H9 (cell line): ENCODE results near the gene AFDN. TPM values are rescaled to one million over a fixed set of nuclear protein-coding genes. Genes with fewer than 3 reads are reported as not detected.

ENCODE experiments used
- DNase-seq: peaks from one replicate; pipeline ENCODE4 v3.0.0-alpha.2; 2017
- H2AFZ ChIP-seq: one replicate; pipeline ENCODE4 v1.6.1; 2013; ENCODE audit warnings: mild to moderate bottlenecking, low read length, control low read depth, moderate library complexity
- H2AK5ac ChIP-seq: 2 replicates; pipeline ENCODE4 v1.6.1; 2013; ENCODE audit warnings: low read length, control low read depth, mixed read lengths; ENCODE audit not compliant: insufficient read length
- H2BK120ac ChIP-seq: one replicate; pipeline ENCODE4 v1.6.1; 2013; ENCODE audit warnings: low read depth, mild to moderate bottlenecking, low read length, control low read depth, inconsistent platforms; ENCODE audit not compliant: poor library complexity, severe bottlenecking
- H2BK12ac ChIP-seq: 2 replicates; pipeline ENCODE4 v1.6.1; 2013; ENCODE audit warnings: low read length, control low read depth, mixed read lengths, low read depth; ENCODE audit not compliant: insufficient read length
- H2BK15ac ChIP-seq: 2 replicates; pipeline ENCODE4 v1.6.1; 2013; ENCODE audit warnings: low read depth, low read length, control low read depth
- H2BK20ac ChIP-seq: one replicate; pipeline ENCODE4 v1.6.1; 2013; ENCODE audit warnings: low read depth, mild to moderate bottlenecking, low read length, control low read depth, inconsistent platforms; ENCODE audit not compliant: poor library complexity, severe bottlenecking
- H2BK5ac ChIP-seq: 2 replicates; pipeline ENCODE4 v1.6.1; 2013; ENCODE audit warnings: low read length, control low read depth, mixed read lengths; ENCODE audit not compliant: insufficient read length
- H3K14ac ChIP-seq: 2 replicates; pipeline ENCODE4 v1.6.1; 2013; ENCODE audit warnings: low read length, control low read depth; ENCODE audit not compliant: insufficient read depth
- H3K18ac ChIP-seq: 2 replicates; pipeline ENCODE4 v1.6.1; 2013; ENCODE audit warnings: low read depth, mild to moderate bottlenecking, mixed read lengths, low read length, control low read depth; ENCODE audit not compliant: insufficient read length
- H3K23ac ChIP-seq: 2 replicates; pipeline ENCODE4 v1.6.1; 2013; ENCODE audit warnings: low read length, control low read depth, mixed read lengths, low read depth; ENCODE audit not compliant: insufficient read length
- H3K23me2 ChIP-seq: 2 replicates; pipeline ENCODE4 v1.6.1; 2013; ENCODE audit warnings: low read depth, mild to moderate bottlenecking, mixed read lengths, low read length, control low read depth; ENCODE audit not compliant: insufficient read length, poor library complexity, severe bottlenecking
- H3K27ac ChIP-seq: 2 replicates; pipeline ENCODE4 v1.5.1; 2013; ENCODE audit warnings: low read length, control low read depth, mixed read lengths, low read depth; ENCODE audit not compliant: insufficient read length
- H3K27me3 ChIP-seq: 2 replicates; pipeline ENCODE4 v1.6.1; 2013; ENCODE audit warnings: low read length, control low read depth, inconsistent platforms; ENCODE audit not compliant: insufficient read depth
- H3K4ac ChIP-seq: 2 replicates; pipeline ENCODE4 v1.6.1; 2013; ENCODE audit warnings: low read depth, mild to moderate bottlenecking, control low read depth, inconsistent platforms, low read length, moderate library complexity
- H3K4me1 ChIP-seq: 2 replicates; pipeline ENCODE4 v1.6.1; 2013; ENCODE audit warnings: low read length, control low read depth, inconsistent platforms; ENCODE audit not compliant: insufficient read depth
- H3K4me2 ChIP-seq: 2 replicates; pipeline ENCODE4 v1.6.1; 2013; ENCODE audit warnings: low read length, control low read depth, mixed read lengths; ENCODE audit not compliant: insufficient read length, insufficient read depth
- H3K56ac ChIP-seq: 2 replicates; pipeline ENCODE4 v1.6.1; 2013; ENCODE audit warnings: low read depth, mild to moderate bottlenecking, mixed read lengths, low read length, control low read depth; ENCODE audit not compliant: insufficient read length
- H3K79me1 ChIP-seq: 2 replicates; pipeline ENCODE4 v1.6.1; 2013; ENCODE audit warnings: low read depth, mild to moderate bottlenecking, moderate library complexity, low read length, control low read depth, inconsistent platforms; ENCODE audit not compliant: insufficient read depth, poor library complexity, severe bottlenecking
- H3K79me2 ChIP-seq: 2 replicates; pipeline ENCODE4 v1.6.1; 2013; ENCODE audit warnings: low read length, control low read depth, inconsistent platforms; ENCODE audit not compliant: insufficient read depth
- H3K9ac ChIP-seq: 2 replicates; pipeline ENCODE4 v1.6.1; 2013; ENCODE audit warnings: low read length, control low read depth, mixed read lengths; ENCODE audit not compliant: insufficient read length; ENCODE audit errors: extremely low read depth
- H3K9me3 ChIP-seq: one replicate; pipeline ENCODE4 v1.6.1; 2013; ENCODE audit warnings: low read depth, low read length, inconsistent platforms; ENCODE audit not compliant: control insufficient read depth
- H3T11ph ChIP-seq: one replicate; pipeline ENCODE4 v1.6.1; 2013; ENCODE audit warnings: mild to moderate bottlenecking, low read length, control low read depth, inconsistent platforms
- H4K20me1 ChIP-seq: one replicate; pipeline ENCODE4 v1.6.1; 2013; ENCODE audit not compliant: control insufficient read depth, insufficient read length, insufficient read depth
- H4K5ac ChIP-seq: 2 replicates; pipeline ENCODE4 v1.6.1; 2013; ENCODE audit warnings: low read depth, mild to moderate bottlenecking, mixed read lengths, low read length, control low read depth; ENCODE audit not compliant: insufficient read length
- H4K8ac ChIP-seq: replicated peaks from 2 replicates; pipeline ENCODE4 v1.6.1; 2013; ENCODE audit warnings: low read length, control low read depth, mixed read lengths, low read depth; ENCODE audit not compliant: insufficient read length
- H4K91ac ChIP-seq: 2 replicates; pipeline ENCODE4 v1.6.1; 2013; ENCODE audit warnings: low read depth, mild to moderate bottlenecking, moderate library complexity, mixed read lengths, low read length, control low read depth; ENCODE audit not compliant: insufficient read length
- H3K27ac Mint-ChIP-seq, 3 experiments: 2 replicates in 2 of 3; 3 replicates in 1 of 3; pipeline ENCODE4 v1.8.0; 2020 to 2021; ENCODE audit warnings: mixed read lengths in 3 of 3, mild to moderate bottlenecking in 1 of 3, moderate library complexity in 1 of 3
- H3K27me3 Mint-ChIP-seq: 2 replicates; pipeline ENCODE4 v1.8.0; 2021; ENCODE audit warnings: low read depth, mild to moderate bottlenecking, moderate library complexity, mixed read lengths
- H3K36me3 Mint-ChIP-seq, 3 experiments: 2 replicates in 2 of 3; 3 replicates in 1 of 3; pipeline ENCODE4 v1.8.0; 2020 to 2021; ENCODE audit warnings: low read depth in 3 of 3, mixed read lengths in 3 of 3; ENCODE audit not compliant: insufficient read depth in 1 of 3
- H3K4me1 Mint-ChIP-seq, 2 experiments: 2 replicates each; pipeline ENCODE4 v1.8.0; 2020; ENCODE audit warnings: mixed read lengths in 2 of 2
- H3K4me3 Mint-ChIP-seq, 2 experiments: 2 replicates in 1 of 2; 3 replicates in 1 of 2; pipeline ENCODE4 v1.8.0; 2020 to 2021; ENCODE audit warnings: mild to moderate bottlenecking in 2 of 2, mixed read lengths in 2 of 2, moderate library complexity in 1 of 2
- H3K9me3 Mint-ChIP-seq, 2 experiments: 2 replicates in 1 of 2; 3 replicates in 1 of 2; pipeline ENCODE4 v1.8.0; 2020; ENCODE audit warnings: mild to moderate bottlenecking in 2 of 2, mixed read lengths in 2 of 2, moderate library complexity in 1 of 2
- CTCF ChIP-seq: fragments of 200-600 bp; sonication (generic); conservative IDR thresholded peaks from 3 replicates; pipeline ENCODE4 v1.8.0; 2021; ENCODE audit warnings: antibody characterized with exemption, mild to moderate bottlenecking
- WGBS: extraction: QIAGEN DNeasy Blood & Tissue Kit; methylation state at CpG from one replicate; pipeline ENCODE4 v1.1.7; 2013; ENCODE audit warnings: missing lambda C conversion rate, low lambda C conversion rate, mixed read lengths; ENCODE audit not compliant: insufficient read length; ENCODE audit errors: extremely low coverage; 5-methylcytosine and 5-hydroxymethylcytosine counted together
- total RNA-seq: library from RNA; stranded (reverse); gene quantifications from 2 replicates; pipeline ENCODE4 v1.2.1, GENCODE V29; 2021

The AFDN gene
- total RNA-seq, 1 experiment from 2014 or later = 157 TPM

DNA sequence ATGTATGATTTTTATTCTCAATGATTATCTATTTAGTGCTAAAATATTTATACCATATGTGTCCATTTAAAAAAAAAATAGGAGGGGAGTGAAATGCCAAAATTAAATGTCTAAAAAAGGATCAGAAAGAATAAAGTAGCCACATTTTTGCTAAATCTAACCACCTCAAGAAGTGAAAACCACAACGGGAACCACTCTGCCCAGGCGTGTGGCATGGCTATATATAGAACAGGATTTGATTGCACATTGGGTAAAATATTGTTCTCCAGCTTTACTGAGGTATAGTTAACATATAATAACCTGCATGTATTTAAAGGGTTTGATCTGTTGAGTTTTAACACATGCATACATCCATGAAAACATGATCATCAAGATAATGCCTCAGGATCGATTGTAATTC, 19.0 kb upstream of the AFDN start:
- Histone ChIP-seq H3K9ac (no peak overlapping the region), H3K14ac (no peak overlapping the region), H3K18ac (no peak overlapping the region), H2BK5ac (no peak overlapping the region), H3K4me1 (no peaks in the 10 kb centered on the region), H4K5ac (no peak overlapping the region), H3K9me3 (no peaks in the 10 kb centered on the region), H4K8ac (no peak overlapping the region), H2BK20ac (no peak overlapping the region), H2BK12ac (no peak overlapping the region), H3T11ph (no peak overlapping the region), H3K79me2 (no peaks in the 10 kb centered on the region), H3K27me3 (no peaks in the 10 kb centered on the region), H4K20me1 (no peaks in the 10 kb centered on the region), H2BK120ac (no peak overlapping the region), H3K4ac (no peak overlapping the region), H3K23ac (no peak overlapping the region), H2BK15ac (no peak overlapping the region), H3K79me1 (no peaks in the 10 kb centered on the region), H2AFZ (no peak overlapping the region), H3K56ac (no peak overlapping the region), H3K4me2 (no peak overlapping the region), H2AK5ac (no peak overlapping the region), H4K91ac (no peak overlapping the region), H3K23me2 (no peaks in the 10 kb centered on the region), H3K27ac (no peak overlapping the region)
- no peak overlapping the region for H3K4me3 Mint-ChIP-seq
- no peaks in the 10 kb centered on the region for H3K27me3 Mint-ChIP-seq
- WGBS = no CpG with 5 or more reads among the region's 3 CpGs
- TF ChIP-seq CTCF = no peak
- no peaks in the 10 kb centered on the region for H3K9me3 Mint-ChIP-seq
- H3K36me3 Mint-ChIP-seq = no peaks in the 10 kb centered on the region
- peaks cover under 1% of the 10 kb centered on the region in 2 experiments; a peak in 2 of 4 replicates for H3K4me1 Mint-ChIP-seq
- no peak overlapping the region for H3K27ac Mint-ChIP-seq
- DNase-seq = no peak
